Activated B cell treated with CpG ODN at 0.5 μM for 24 hours (primary cell): ENCODE results near the gene ALG12. TPM values are rescaled to one million over a fixed set of nuclear protein-coding genes. Genes with fewer than 3 reads are reported as not detected.
A peak's percentile ranks its signal among the peaks of the same experiment; 100 is the strongest.

ENCODE experiments used
- ATAC-seq: fragments of 200-7000 bp; cut with Tn5 transposase; one replicate; pipeline ENCODE4 v1.10.0; 2021; ENCODE audit warnings: low read depth, mild to moderate bottlenecking, moderate library complexity
- CTCF ChIA-PET: fragments of 350-600 bp; sonication (Branson Sonifier 250); formaldehyde crosslinking; loops from one replicate; lab custom pipeline; 2021; ENCODE audit warnings: antibody characterized with exemption; lab: Charles Lee
- POLR2A ChIA-PET: fragments of 350-600 bp; sonication (Branson Sonifier 250); formaldehyde crosslinking; loops from one replicate; lab custom pipeline; 2021; ENCODE audit warnings: antibody characterized with exemption; lab: Charles Lee
- DNase-seq: peaks from one replicate; pipeline ENCODE4 v3.0.0; 2022
- H3K27ac Mint-ChIP-seq: one replicate; pipeline ENCODE4 v1.8.0; 2020; ENCODE audit warnings: mixed read lengths
- H3K27me3 Mint-ChIP-seq: one replicate; pipeline ENCODE4 v1.8.0; 2021; ENCODE audit warnings: mixed read lengths
- H3K36me3 Mint-ChIP-seq: one replicate; pipeline ENCODE4 v1.8.0; 2021; ENCODE audit warnings: low read depth, mixed read lengths
- H3K4me1 Mint-ChIP-seq: one replicate; pipeline ENCODE4 v1.8.0; 2021; ENCODE audit warnings: mixed read lengths
- H3K4me3 Mint-ChIP-seq: one replicate; pipeline ENCODE4 v1.8.0; 2020; ENCODE audit warnings: mild to moderate bottlenecking, mixed read lengths
- H3K9me3 Mint-ChIP-seq: one replicate; pipeline ENCODE4 v1.8.0; 2020; ENCODE audit warnings: mixed read lengths
- intact Hi-C: fragments of 100-400 bp; cut with micrococcal nuclease; formaldehyde crosslinking; loops from one replicate; pipeline ENCODE4 v1.15.1; 2024
- total RNA-seq: library from RNA; stranded (reverse); gene quantifications from 2 replicates; pipeline ENCODE4 v1.2.3, GENCODE V29; 2022
- TF ChIP-seq, protein P1 (sequence below): fragments of 200-600 bp; IDR thresholded peaks from one replicate; pipeline ENCODE4 v1.8.0; 2022; ENCODE audit warnings: antibody characterized with exemption, mild to moderate bottlenecking

Gene ALG12
- total RNA-seq, 1 donor from 2014 or later = 18.2 TPM

DNA sequence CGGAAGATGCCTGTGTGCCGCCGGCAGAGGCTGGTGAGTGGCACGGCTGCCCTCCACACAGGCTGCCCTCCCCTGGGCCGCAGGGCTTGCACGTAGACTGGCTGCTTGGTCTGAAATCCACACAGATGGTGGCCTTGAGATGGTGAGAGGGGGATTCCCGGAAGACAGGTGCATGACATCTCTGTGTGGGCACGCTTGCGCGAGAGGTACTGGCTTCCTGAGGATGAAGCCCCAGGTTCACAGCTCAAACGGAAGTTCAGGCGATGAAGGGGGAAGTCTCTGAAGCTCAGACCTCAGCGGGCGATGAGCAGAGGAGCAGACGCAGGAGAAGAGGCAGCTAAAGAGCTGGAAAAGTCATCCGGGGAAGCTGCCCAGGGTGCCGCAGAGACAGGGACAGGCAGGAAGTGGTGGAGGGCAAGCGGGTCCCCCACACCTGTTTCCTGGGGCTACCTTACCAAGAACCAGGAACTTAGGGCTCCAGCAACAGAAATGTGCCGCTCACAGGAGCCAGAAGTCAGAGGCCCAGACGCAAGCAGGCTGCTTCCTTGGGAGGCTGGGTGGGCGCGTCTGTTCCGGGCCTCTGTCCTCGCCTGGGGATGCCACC is 7.4 kb upstream of the ALG12 start:
- Mint-ChIP-seq H3K27me3 (no peaks in the 10 kb centered on the region), H3K36me3 (peaks cover 19% of the 10 kb centered on the region), H3K27ac (peak overlapping the region; percentile 98), H3K4me1 (peaks cover 58% of the 10 kb centered on the region), H3K9me3 (no peaks in the 10 kb centered on the region), H3K4me3 (peak overlapping the region; percentile 81)
- POLR2A ChIA-PET = interaction anchor here (0.7 to 5.0 kb wide), 23 partner anchors 8 to 600 kb away, joined by 3 to 87 read pairs (median 5); partner anchors contain the start of genes IL17REL and PIM3
- DNase-seq (peak; percentile 75), ATAC-seq (peak; percentile 76)
- TF ChIP-seq, protein P1, sequence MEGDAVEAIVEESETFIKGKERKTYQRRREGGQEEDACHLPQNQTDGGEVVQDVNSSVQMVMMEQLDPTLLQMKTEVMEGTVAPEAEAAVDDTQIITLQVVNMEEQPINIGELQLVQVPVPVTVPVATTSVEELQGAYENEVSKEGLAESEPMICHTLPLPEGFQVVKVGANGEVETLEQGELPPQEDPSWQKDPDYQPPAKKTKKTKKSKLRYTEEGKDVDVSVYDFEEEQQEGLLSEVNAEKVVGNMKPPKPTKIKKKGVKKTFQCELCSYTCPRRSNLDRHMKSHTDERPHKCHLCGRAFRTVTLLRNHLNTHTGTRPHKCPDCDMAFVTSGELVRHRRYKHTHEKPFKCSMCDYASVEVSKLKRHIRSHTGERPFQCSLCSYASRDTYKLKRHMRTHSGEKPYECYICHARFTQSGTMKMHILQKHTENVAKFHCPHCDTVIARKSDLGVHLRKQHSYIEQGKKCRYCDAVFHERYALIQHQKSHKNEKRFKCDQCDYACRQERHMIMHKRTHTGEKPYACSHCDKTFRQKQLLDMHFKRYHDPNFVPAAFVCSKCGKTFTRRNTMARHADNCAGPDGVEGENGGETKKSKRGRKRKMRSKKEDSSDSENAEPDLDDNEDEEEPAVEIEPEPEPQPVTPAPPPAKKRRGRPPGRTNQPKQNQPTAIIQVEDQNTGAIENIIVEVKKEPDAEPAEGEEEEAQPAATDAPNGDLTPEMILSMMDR = no peak
- intact Hi-C loops = loop anchor here (1.0 to 10.0 kb wide), 5 partner anchors 10 to 602 kb away; partner anchors contain the start of gene SCO2
- CTCF ChIA-PET = interaction anchor here (0.6 to 4.2 kb wide), 6 partner anchors 11 to 600 kb away, joined by 3 to 30 read pairs (median 3); no protein-coding TSS in a partner anchor

DNA sequence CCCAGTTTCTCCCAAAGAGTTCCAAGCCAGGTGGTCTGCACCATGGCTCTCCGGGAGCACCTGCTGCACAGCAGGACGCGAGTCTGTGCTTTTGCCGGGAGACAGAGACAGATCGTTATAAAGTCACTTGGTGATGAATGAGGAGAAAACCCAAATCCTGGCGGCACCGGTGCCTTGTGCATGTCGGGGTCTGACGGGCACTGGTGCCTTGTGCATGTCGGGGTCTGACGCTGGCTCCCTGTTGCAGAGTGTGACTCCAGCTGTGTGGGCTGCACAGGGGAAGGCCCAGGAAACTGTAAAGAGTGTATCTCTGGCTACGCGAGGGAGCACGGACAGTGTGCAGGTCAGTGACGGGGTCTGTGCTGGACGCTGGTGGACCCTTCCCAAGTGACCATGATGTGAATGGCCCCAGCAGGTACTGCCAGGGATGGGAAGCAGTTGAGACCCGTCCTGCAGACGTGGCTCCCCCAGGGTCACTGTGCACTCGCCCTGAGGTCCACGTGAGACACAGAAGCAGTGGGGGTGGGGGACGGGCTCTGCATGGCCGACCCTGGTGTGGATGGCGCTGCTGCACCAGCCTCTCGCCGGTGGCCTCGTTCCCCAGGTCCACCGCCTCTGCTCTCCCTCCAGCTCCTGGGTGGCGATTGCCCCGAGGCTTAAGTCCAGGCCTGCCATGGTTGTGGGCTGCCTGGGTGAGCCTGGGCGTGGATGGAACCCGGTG is 6.0 kb upstream of the ALG12 start:
- Mint-ChIP-seq H3K27ac (peak overlapping the region; percentile 98), H3K9me3 (no peaks in the 10 kb centered on the region), H3K36me3 (peaks cover 29% of the 10 kb centered on the region), H3K4me1 (peaks cover 58% of the 10 kb centered on the region), H3K4me3 (no peak overlapping the region), H3K27me3 (no peaks in the 10 kb centered on the region)
- intact Hi-C loops = loop anchor here (10.0 kb wide), 1 partner anchor 269 kb away; no protein-coding TSS in a partner anchor
- ChIA-PET POLR2A (interaction anchor here (0.5 to 5.0 kb wide), 19 partner anchors 11 to 602 kb away, joined by 3 to 87 read pairs (median 4); partner anchors contain the start of gene PIM3), CTCF (interaction anchor here (0.7 to 1.0 kb wide), 2 partner anchors 12 to 157 kb away, joined by 3 read pairs; no protein-coding TSS in a partner anchor)
- TF ChIP-seq, protein P1 = no peak
- DNase-seq (no peak), ATAC-seq (no peak)

DNA sequence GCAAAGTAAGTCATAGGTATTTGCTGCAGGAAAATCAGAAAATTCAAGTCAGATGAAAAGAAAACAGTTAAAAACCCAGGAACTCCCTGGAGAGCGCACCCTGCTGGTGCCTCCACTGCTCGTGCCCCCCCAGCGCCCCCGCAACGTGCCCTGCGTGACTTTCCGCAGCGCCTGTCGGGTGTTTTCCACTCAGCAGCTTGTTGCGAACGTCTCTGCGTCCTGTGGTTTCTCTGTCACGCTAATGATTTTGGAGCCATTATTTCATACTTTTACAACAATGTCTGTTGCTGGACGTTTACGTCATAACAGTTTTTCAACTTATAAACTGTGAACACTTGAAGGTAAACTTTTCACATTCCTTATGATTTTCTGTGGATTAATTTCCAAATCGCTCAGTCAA is 5.2 kb upstream of the ALG12 start:
- Mint-ChIP-seq H3K27ac (peak overlapping the region; percentile 98), H3K36me3 (peaks cover 29% of the 10 kb centered on the region), H3K27me3 (no peaks in the 10 kb centered on the region), H3K9me3 (no peaks in the 10 kb centered on the region), H3K4me1 (peaks cover 60% of the 10 kb centered on the region), H3K4me3 (peak overlapping the region; percentile 52)
- DNase-seq = peak; percentile 54
- TF ChIP-seq, protein P1 = no peak
- CTCF ChIA-PET = interaction anchor here (1.0 kb wide), 1 partner anchor 156 kb away, joined by 3 read pairs; no protein-coding TSS in a partner anchor
- ATAC-seq = peak; percentile 10
- POLR2A ChIA-PET = interaction anchor here (0.6 to 5.0 kb wide), 7 partner anchors 12 to 268 kb away, joined by 3 to 87 read pairs (median 3); partner anchors contain the start of gene PIM3
- intact Hi-C loops = loop anchor here (10.0 kb wide), 1 partner anchor 269 kb away; no protein-coding TSS in a partner anchor

DNA sequence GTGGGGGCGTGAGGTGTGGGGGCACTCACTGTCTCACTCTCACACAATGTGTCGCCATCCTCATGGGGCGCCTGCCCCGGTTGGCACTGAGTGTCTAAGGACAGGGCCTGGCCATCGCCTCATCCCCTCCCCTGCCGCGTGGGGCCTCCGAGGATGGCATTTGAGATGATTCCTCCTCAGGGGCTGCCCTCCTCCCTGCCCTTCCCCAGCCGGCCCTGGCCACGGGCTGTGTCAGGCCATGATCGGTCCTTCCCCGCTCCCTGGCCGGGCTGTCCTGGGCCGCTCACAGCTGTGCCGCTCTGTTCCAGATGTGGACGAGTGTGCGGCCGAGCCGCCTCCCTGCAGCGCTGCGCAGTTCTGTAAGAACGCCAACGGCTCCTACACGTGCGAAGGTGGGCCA is 4.7 kb upstream of the ALG12 start:
- H3K4me3 Mint-ChIP-seq = no peak overlapping the region
- CTCF ChIA-PET = interaction anchor here (1.0 to 1.9 kb wide), 2 partner anchors 107 to 155 kb away, joined by 3 to 4 read pairs; no protein-coding TSS in a partner anchor
- no peak for DNase-seq
- H3K9me3 Mint-ChIP-seq = no peaks in the 10 kb centered on the region
- POLR2A ChIA-PET = interaction anchor here (1.0 to 5.0 kb wide), 6 partner anchors 12 to 268 kb away, joined by 3 to 87 read pairs (median 4); partner anchors contain the start of gene PIM3
- intact Hi-C loops = loop anchor here (10.0 kb wide), 1 partner anchor 268 kb away; no protein-coding TSS in a partner anchor
- H3K4me1 Mint-ChIP-seq = peaks cover 60% of the 10 kb centered on the region
- H3K36me3 Mint-ChIP-seq = peaks cover 29% of the 10 kb centered on the region
- TF ChIP-seq, protein P1 = no peak
- H3K27ac Mint-ChIP-seq = no peak overlapping the region
- H3K27me3 Mint-ChIP-seq = no peaks in the 10 kb centered on the region
- no peak for ATAC-seq
